ENCODE data around the gene STK17A.
A peak's percentile ranks its signal among the peaks of the same experiment; 100 is the strongest.
"Not testable (repeated sequence)": the region's sequence is repeated elsewhere in the genome, so short reads cannot be mapped to it uniquely, and the experiment has no call there.

Gene STK17A

DNA sequence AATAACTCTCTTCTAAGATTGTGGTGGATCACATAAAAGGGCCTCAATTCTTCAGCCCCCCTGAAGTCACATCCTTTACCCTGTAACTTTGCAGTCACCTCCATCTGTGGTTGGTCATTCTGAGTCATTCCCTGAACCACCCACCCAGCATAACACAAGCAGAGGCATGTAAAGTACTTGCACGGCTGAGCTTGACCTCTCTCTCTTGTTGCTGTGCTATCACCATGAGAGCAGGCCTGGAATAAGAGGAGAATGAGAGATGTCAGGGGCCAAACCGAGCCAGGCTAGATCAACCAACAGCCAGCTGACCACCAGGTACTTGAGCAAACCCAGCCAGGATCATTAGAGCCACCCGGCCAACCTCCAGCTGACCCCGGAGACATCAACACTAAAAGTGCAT, 13.5 kb upstream of the STK17A start:
- DNase-seq = no peak

DNA sequence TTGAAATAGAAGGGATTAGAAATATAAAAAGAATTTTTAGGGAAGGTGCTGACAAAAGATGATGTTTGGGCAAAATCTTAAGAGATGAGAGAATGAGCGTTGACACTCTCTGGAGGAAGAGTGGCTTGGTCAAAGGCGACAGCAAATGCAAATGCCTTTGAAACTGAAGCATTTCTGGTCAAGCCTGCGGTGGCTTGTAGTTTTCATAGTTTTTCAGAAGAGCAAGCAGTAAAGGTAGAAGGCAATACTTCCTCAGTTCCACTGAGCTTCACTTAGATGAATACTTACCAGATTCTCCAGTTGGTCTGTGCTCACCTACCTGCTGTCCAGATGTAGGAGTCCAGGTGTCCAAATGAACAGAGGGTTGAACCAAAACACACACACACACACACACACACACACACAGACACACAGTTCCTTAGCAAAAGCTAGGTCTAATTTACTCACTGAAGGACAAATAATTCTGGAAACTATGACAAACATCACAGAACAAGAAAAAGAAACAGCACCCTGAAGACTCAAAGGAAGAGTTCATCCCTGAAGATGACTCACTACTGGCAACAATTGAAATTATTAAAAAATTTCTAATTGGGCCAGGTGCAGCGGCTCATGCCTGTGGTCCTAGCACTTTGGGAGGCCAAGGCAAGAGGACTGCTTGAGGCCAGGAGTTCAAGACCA, 12.1 kb upstream of the STK17A start:
- no peak for DNase-seq

DNA sequence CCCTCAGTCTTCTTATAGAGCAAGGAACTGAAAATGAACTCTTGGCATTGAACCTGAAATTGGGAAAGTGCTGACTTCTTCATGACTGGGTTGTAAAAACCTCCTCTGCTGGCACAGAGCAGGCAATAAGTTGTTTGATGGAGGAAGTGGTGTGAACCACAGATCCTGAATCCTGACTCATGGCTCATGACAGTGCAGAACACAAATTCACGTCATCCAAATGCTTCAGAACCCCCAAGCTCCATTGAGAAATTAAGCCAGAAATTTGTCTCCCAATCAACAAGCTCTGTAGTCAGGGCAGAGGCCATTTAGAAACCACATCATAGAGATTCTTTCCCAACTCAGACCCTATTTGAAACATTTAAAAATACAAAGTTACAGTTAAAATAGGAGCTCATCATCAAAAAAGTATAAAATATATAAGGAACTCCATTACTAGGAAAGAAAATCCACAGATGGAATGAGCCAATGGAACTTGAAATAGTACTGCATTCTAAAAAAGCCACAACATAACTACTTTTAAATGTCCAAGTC, 10.3 kb upstream of the STK17A start:
- no peak for DNase-seq

DNA sequence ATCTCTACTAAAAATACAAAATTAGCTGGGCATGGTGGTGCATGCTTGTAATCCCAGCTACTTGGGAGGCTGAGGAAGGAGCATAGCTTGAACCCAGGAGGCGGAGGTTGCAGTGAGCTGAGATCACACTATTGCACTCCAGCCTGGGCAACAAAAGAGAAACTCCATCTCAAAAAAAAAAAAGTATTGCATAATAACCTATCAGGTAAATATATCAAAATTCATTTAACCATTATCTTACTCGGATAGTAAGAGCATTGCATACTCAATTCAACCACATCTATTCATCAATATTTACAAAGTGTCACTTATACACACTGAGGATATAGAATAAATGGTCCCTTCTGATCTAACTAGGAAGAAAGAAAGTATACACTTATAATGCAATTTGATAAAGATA, 9.1 kb upstream of the STK17A start:
- DNase-seq = not testable (repeated sequence)

DNA sequence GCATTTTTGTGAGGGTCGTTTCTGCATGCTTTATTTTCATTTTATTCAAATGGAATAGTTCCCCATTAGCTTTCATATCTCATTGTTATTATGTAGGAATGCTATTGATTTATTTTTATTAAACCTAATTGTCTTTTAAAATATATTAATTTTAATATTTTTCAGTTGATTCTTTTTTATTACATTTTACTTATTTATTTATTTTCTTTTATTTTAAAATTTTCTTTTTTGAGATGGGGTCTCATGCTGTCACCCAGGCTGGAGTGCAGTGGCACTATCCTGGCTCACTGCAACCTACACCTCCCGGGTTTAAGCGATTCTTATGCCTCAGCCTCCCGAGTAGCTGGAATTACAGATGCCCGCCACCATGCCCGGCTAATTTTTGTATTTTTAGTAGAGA, 7.4 kb upstream of the STK17A start:
- no peak for DNase-seq

DNA sequence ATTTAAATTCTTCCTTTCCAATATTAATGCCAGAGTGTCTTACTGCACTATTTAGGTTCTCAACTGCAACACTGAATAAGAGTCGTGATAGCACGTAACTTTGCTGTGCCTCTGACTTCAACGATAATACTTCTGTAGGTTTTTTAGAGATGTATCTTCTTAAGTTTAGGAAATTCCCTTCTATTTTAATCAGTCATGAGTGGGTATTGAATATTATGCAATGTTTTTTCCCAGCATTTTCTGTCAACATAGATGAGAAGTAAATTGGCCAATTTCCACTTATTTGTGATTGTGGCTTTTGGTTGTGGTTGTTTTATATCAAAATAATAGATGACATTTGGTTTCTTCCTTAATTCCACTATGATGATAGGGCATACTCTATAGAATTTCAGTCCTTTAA, 6.7 kb upstream of the STK17A start:
- DNase-seq = no peak

DNA sequence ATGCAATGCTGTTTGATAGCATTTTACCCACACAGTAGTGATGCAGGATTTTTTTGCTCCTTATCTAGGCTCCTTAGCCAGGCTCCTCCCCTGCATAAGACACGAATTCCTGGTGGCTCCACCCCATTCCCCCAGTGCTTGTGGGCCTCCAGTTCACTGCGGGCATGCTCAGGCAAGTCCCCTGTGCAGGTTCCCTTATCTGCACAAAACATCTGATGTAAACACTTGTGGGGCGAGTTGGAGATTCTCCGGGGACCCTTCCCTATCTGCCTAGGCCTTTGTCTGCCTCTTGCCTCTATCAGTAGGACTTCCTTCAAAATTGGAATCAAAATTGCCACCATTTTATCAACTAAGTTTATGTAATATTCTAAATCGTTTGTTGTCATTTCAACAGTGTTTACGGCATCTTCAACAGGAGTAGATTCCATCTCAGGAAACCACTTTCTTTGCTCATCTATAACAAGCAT, 5.4 kb upstream of the STK17A start:
- no peak for DNase-seq

DNA sequence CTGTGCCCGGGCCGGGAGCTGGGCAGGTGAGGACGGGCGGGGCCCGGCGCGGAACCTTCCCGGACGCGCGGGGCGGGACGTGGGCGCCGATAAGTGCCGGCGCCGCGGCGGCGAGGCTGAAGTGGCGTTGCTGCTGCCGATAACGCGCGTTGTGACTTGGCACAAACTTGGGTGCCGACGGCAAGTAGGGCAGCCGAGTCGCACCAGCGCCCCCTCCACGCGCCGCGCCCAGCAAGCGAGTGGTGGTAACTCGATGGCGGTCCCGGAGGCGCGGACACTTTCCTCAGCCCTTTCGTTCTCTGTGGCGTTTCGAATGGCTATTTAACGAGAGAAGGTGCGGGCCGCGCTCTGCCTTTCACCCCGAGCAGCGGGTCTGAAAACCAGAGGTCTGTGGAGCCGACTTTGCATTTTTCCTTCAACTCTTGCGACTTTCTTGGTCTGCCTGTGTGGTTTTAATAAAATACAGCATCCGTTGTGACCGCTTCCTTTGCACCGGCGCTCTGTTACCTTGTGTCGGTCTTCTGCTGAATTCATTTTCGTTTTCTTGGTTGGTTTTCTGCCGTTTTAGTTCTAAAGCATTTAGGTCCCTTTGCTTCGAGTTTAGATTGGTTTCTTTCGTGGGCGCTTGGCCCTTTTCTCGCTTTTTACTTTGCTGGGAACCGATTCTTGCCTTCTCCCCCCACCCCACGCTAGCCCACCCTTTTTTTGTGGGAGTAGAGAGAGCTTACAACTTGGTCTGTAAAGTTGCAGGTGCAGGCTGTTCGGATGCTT, 701 bp downstream of the STK17A start:
- DNase-seq = peak; percentile 75

DNA sequence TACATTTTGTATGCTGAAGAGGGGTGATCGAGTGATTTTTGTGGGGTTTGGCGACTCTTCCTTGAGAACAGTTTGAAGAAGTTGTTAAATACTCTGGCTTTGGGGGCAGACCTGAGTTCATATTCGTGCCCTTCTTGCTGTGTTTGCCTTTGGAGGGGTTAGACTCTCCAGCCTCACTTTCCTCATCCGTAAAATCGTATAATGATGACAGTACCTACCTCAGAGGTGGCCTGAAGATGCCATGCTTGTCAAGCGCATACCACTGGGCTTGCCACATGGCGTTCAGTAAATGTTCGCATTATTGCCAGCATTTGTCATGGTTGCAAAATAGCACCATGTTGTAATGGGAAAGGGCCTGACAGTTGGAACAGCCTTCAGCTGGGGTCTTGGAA, 1.3 kb downstream of the STK17A start:
- peak; percentile 52 for DNase-seq

DNA sequence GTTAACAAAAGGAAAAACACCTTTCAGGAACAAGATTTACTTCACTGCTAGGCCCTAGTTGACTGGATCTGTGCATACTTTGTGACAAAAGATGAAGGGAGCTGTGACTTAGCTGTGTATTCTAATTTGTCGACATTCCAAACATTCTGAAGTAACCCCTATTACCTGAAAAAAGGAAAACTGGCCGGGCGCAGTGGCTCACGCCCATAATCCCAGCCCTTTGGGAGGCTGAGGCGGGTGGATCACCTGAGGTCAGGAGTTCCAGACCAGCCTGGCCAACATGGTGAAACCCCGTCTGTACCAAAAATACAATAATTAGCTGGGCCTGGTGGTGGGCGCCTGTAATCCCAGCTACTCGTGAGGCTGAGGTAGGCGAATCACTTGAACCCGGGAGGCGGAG, 1.8 kb downstream of the STK17A start:
- not testable (repeated sequence) for DNase-seq

DNA sequence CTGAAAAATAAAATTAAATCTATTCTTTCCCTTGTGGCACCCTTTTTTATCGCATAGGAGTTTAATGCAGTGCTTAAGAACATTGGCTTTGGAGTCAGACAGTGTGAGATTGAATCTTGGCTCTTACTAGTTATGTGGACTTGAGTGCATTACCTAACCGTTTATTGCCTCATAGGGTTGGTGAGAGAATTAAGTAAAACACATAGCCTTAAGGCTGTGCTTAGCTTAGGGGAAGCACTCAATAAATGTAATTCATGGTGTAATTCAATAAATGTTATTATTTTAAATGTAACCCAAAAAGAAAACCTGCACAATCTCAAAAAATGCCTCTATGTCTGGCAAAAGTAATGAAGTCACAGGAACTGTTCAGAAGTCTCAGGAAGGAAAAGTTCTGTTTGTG, 2.7 kb downstream of the STK17A start:
- DNase-seq = peak; percentile 43

DNA sequence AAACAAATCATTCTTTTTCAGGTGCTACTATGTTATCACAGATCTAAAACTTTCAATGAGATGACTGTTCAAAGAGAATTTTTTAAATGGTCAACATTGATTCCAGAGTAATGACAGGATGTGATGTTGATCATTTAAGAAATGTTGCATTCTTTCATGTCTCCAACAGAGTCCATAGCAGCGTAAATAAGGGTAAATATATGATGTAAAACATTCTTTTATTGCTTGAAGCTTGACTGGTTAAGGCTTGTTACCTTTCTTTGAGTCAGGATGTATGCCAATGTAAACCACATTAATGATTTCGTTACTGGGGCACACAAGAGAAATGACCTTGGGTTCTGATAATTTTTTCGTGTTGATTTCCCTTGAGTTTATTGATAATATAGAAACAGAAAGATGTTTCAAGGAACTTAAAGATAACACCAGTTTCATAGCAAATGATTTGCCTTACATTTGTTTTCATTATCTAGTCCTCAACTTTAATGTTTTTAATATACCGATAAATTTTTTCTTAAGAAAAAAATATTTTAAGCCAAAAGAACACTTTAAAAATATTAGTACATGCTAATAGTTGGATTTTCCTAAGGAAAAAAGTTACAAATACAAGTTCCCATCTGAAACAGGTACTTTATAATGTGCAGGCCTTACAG, 3.5 kb downstream of the STK17A start:
- DNase-seq = peak; percentile 69

DNA sequence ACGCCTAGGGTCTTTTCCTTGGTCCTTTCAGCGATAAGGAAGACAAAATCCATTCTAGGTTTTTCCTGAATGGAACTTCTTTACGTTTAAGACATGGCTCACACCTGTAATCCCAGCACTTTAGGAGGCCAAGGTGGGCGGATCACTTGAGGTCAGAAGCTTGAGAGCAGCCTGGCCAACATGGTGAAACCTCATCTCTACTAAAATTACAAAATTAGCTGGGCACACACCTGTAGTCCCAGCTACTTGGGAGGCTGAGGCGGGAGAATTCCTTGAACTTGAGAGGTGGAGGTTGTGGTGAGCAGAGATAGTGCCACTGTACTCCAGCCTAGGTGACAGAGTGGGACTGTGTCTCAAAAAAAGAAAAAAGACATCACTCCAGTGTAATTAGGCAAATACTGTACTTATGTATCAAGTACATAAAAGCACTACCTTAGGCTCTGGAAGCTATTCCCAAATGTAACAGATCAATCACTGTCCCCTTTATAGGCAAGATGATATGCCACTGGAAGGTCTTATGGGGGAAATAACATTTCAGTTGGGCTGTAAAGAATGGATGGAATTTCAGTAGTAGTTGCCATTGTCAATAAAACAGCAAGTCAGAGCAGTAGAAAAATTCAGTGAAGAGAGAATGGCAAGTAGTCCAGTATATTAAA, 5.7 kb downstream of the STK17A start:
- DNase-seq = no peak

DNA sequence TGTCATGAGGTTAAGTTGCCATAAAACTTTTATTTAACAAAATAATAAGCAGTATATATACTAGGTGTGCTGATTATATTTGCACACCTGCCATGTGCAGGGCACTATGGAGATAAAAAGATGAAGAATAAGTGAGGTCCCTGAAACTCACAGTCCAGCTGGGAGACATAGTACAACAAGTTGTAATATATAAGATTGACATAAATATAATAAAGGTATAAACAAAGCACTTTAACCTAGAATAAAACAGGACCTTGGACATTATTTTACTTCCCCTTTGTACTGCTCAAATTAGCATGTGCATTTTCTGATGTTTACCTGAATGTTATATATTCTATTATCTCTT, 6.2 kb downstream of the STK17A start:
- DNase-seq = no peak

DNA sequence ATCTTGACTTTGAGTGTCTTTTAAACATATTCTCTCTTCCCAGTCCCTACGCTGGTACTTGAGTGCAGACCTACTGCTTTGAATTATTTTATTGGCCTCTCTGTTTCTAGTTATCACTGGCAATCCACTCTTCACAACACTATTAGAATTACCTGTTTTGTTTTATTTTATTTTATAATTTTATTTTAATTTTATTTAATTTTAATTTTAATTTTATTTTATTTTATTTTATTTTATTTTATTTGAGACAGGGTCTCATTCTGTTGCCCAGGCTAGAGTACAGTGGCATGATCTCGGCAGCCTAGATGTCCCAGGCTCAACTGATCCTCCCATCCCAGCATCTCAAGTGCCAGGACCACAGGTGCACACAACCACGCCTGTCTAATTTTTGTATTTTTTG, 6.8 kb downstream of the STK17A start:
- no peak for DNase-seq

DNA sequence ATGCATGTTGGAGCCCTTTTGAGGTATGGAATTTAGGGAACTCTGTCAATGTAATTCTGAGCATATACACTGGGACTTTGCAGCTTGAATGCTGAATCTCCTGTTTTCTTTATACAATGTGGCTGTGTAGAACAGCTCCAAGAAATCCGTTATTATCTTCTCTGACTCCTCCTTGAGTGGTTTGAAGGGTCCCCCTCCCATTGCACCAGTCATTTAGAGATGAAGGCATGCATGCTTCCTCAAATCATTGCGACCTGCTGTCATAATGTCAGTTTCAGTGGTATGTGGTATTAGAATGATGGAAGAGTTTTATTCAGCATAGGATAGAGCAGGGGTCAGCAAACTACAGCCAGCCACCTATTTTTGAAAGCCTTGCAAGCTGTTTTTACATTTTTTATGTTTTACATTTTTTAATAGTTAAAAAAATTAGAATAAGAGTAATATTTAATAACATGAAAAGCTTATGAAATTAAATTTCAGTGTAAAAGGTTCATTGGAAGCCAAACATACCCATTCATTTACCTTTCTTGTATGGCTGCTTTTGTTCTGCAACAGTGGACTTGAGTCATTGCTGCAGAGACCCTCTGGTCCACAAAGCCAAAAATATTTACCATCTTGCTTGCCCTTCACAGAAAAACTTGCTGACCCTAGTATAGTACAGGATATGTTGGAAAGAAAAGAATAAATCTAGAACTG, 8.1 kb downstream of the STK17A start:
- no peak for DNase-seq

DNA sequence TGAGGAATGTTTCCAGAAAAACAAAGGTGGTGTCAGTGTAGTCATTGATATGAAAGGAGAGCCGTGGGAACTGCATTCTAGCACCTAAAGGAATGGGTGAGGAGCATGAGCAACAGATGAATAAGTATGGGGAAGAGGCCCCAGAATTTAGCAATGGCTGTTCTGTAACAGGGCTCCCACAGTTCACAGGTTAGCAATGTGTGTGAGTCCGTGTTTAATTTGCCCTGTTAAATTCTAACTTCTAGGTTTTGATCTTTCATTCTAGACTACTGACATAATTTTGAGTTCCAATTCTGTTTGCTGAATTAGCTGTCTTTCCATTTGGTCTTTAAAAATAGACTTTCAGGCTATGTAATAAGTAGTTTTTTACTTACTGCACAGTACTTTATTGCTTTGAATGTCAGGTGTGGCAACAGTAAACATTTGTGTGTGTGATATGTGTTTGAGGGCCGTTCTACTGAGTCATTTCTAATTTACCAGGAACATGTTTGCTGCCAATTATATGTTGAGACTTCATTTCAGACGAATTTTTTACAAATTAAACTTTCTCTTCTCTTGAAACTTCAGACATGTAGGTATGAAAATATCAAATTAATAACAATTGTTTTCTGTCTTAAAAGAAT, 8.8 kb downstream of the STK17A start:
- DNase-seq = no peak

DNA sequence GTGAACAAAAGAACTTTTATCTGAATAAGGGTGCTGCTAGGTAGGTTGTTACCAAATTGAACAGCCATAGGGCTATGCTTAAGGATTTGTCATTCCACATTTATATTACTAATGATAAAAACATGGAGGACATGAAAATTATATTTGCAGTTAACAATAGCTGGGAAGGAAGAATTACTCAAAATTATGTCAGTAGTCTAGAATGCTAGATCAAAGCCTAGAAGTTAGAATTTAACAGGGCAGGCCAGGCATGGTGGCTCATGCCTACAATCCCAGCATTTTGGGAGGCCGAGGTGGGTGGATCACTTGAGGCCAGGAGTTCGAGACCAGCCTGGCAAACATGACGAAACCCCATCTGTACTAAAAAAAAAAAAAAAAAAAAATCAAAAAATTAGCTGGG, 9.4 kb downstream of the STK17A start:
- DNase-seq = no peak

DNA sequence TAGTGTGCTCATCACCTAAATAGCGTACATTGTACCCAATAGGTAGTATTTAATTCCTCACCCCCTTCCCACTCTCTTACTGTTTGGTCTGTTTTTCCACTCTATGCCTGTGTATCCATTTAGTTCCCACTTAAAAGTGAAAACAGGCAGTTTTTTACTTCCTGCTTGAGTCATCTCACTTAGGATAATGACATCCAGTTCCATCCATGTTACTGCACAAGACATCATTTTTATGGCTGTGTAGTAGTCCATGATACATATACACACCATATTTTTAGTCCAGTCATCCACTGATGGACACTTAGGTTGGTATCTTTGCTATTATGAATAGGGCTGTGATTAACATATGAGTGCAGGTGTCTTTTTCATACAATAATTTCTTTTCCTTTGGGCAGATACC, 10.1 kb downstream of the STK17A start:
- DNase-seq = no peak

DNA sequence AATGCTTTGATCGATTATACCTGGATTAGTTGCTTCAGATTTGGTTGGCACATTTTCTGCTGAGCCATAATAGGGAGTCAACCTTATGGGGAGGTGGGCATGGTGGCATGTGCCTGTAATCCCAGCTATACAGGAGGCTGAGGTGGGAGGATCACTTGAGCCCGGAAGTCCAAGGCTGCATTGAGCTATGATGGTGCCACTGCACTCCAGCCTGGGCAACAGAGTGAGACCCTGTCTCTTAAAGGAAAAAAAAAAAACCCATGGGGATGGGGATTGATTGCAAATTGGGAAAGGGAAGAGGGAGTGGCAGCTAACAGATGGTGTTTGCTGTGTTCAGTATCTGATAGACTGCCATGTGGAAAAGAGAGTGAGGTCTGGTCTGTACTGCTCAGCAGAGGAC, 11.1 kb downstream of the STK17A start:
- no peak for DNase-seq

DNA sequence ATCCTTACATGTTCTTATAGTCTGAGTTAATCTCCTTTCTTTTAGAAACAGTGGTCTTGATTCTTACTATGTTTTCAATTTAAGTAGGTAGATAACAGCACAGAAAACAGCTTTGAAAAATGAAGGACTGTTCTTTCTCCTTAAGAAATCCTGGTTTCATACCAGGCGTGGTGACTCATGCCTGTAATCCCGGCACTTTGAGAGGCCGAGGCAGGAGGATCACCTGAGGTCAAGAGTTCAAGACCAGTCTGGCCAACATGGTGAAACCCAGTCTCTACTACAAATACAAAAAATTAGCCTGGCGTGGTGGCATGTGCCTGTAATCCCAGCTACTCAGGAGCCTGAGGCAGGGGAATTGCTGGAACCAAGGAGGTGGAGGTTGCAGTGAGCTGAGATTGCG, 13.5 kb downstream of the STK17A start:
- DNase-seq = not testable (repeated sequence)

DNA sequence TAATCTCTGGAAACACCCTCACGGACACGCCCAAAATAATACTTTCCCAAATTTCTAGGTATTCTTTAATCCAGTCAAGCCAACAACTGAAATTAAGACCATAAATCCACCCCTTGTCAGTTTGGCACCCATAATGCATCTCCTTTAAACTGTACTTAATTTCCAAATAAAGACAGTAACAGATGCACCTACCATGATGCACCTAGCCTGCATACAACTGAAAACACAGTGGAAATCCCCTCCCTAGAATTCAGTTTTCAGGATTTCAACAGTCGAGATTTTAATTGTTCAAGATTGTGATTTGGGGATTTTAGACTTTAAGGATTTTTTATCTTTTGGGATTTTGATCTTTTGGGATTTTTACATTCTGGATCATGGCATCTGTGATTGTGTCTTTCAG, 17.1 kb downstream of the STK17A start:
- DNase-seq = no peak
